GM10248 (cell line): ENCODE measurements around the gene HMGN2.

Experiments used
- CTCF ChIA-PET: fragments of 300-600 bp; sonication (Branson Sonifier 250); formaldehyde crosslinking; extraction: SDS; loops from one replicate; lab custom pipeline; 2021; ENCODE audit warnings: antibody characterized with exemption; lab: Yijun Ruan, JAX
- POLR2A ChIA-PET: fragments of 350-650 bp; sonication (Branson Sonifier 250); formaldehyde crosslinking; extraction: SDS; loops from one replicate; lab custom pipeline; 2020; ENCODE audit warnings: antibody characterized with exemption; lab: Yijun Ruan, JAX
- DNase-seq: peaks from one replicate; pipeline ENCODE4 v3.0.0; 2012; ENCODE audit errors: extremely low spot score
- CTCF ChIP-seq: IDR thresholded peaks from 2 replicates; pipeline ENCODE4 v1.5.1; 2012; ENCODE audit warnings: mild to moderate bottlenecking, low read depth; ENCODE audit errors: extremely low read depth, missing control alignments, control extremely low read depth

Gene HMGN2

GRCh38 chr1:26482921-26483320 lies 10.7 kb downstream of the HMGN2 start:
- ChIA-PET CTCF (interaction anchor here (1.3 to 2.5 kb wide), 2 partner anchors 13 to 17 kb away, joined by 5 to 11 read pairs; no protein-coding TSS in a partner anchor), POLR2A (no interaction called here)
- DNase-seq: no peak

DNA sequence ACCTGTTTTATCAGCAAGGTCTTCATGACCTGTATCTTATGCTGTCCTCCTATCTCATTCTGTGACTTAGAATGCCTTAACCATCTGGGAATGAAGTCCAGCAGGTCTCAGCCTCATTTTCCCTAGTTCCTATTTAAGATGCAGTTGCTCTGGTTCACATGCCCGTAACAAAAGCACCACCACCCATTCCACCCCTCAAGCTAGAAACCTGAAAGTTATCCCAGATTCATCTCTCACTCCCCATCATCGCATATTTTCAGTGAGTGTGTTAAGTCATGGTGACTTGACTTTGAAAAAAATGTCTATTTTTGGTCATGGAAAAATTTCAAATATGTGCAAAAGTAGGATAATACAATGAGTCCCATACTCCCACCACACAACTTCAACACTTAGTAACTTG lies 11.7 kb downstream of the HMGN2 start:
- no peak for TF ChIP-seq CTCF
- no peak for DNase-seq
- ChIA-PET POLR2A (no interaction called here), CTCF (no interaction called here)

More at GRCh38 chr1:26482921-26483320, 10.7 kb downstream of the HMGN2 start:
- no peak for TF ChIP-seq CTCF

DNA sequence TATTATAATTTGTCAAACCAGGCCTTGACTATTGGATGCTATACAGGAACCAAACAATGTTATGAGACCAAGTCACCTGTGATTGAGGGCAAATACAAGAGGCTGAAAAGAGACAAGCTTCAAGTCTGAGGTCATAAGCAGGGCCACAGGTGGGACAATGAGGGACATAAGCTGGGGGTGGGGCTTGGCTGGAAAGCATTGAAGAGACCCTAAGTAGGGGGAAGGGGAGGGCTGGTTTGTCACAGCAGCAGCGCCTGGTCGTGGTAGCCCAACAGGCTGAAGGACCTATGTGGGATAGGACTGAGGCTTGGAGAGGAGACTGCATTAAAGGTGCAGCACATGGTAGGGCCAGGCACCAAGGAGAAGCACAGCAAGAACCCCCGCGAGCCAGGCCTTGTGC lies 17.9 kb downstream of the HMGN2 start:
- DNase-seq: no peak
- no peak for TF ChIP-seq CTCF
- ChIA-PET POLR2A (interaction anchor here (1.2 kb wide), 1 partner anchor 58 kb away, joined by 3 read pairs; no protein-coding TSS in a partner anchor), CTCF (interaction anchor here (0.7 to 4.3 kb wide), 8 partner anchors 10 to 299 kb away, joined by 3 to 26 read pairs (median 3); no protein-coding TSS in a partner anchor)

- ChIA-PET POLR2A (no interaction called here), CTCF (no interaction called here)
- DNase-seq: no peak
- no peak for TF ChIP-seq CTCF
Measured at GRCh38 chr1:26493267-26493666, 21.0 kb downstream of the HMGN2 start.

DNA sequence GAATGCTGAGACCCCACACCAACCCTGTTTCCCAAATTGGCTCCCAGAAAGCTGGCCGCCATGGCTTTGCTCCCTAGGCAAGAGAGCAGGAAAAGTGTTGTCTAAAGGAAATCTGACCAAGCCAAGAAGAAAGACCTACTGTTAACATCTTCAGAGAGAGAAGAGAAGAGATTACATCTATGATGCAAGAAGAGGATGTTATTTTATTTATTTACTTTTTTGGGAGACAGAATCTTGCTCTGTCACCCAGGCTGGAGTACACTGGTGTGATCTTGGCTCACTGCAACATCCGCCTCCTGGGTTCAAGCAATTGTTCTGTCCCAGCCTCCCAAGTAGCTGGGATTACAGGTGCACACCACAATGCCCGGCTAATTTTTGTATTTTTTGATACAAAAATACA lies 21.7 kb downstream of the HMGN2 start:
- no peak for TF ChIP-seq CTCF
- ChIA-PET CTCF (interaction anchor here (1.1 to 2.1 kb wide), 3 partner anchors 24 to 130 kb away, joined by 3 to 8 read pairs (median 5); no protein-coding TSS in a partner anchor), POLR2A (no interaction called here)
- no peak for DNase-seq

DNA sequence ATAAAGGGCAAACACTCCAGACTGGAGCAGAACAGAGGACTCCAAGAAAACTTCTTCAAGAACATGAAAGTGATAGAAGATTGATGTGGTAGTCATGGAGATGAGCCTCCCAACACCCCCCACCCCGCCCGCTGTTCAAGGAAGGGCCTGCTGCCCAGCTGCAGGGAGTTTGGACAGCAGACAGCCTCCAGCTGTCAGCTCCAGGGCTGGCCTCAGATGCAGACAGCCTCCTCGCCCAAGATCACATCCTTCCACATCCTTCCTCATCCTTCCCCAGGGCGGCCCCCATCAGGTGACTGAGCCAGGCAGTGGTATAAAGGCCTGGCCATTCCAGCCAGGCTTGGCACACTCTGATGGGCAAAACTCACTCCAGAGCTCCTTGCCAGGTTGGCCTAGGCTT lies 24.6 kb downstream of the HMGN2 start:
- ChIA-PET POLR2A (no interaction called here), CTCF (interaction anchor here (0.9 to 1.2 kb wide), 3 partner anchors 27 to 292 kb away, joined by 3 read pairs; no protein-coding TSS in a partner anchor)
- DNase-seq: no peak
- TF ChIP-seq CTCF: no peak
